Stimulated activated CD8-positive, alpha-beta memory T cell treated with anti-CD3 and anti-CD28 coated beads, Interleukin-15, amount 100 ng/mL, for 4 hours (primary cell): Measurements from ENCODE around the gene WFDC5.
"Not testable (repeated sequence)": the region's sequence is repeated elsewhere in the genome, so short reads cannot be mapped to it uniquely, and the experiment has no call there.

Experiments
- DNase-seq, 2 donors: peaks; one replicate each; pipeline ENCODE4 v3.0.0-alpha.2; 2020; ENCODE audit warnings: low read depth in 2 of 2

The WFDC5 gene

GRCh38 chr20:45087814-45088213 lies 27.2 kb downstream of the WFDC5 start:
- DNase-seq: no peak

GRCh38 chr20:45087097-45087790 lies 27.7 kb downstream of the WFDC5 start:
- no peak for DNase-seq

- no peak for DNase-seq
Measured at GRCh38 chr20:45085867-45086266, 29.1 kb downstream of the WFDC5 start.

GRCh38 chr20:45085289-45085688 lies 29.7 kb downstream of the WFDC5 start:
- DNase-seq: no peak

GRCh38 chr20:45083127-45083526 lies 31.8 kb downstream of the WFDC5 start:
- no peak for DNase-seq

GRCh38 chr20:45082468-45082867 lies 32.5 kb downstream of the WFDC5 start:
- no peak for DNase-seq

GRCh38 chr20:45080867-45081624 lies 33.9 kb downstream of the WFDC5 start:
- DNase-seq: no peak

GRCh38 chr20:45077559-45077958 lies 37.4 kb downstream of the WFDC5 start:
- no peak for DNase-seq

GRCh38 chr20:45073221-45073620 lies 41.8 kb downstream of the WFDC5 start:
- DNase-seq: no peak

- DNase-seq: no peak
Measured at GRCh38 chr20:45072066-45072465, 42.9 kb downstream of the WFDC5 start.

- DNase-seq: no peak
Measured at GRCh38 chr20:45070932-45071632, 43.9 kb downstream of the WFDC5 start.

GRCh38 chr20:45069261-45069660 lies 45.7 kb downstream of the WFDC5 start:
- no peak for DNase-seq

GRCh38 chr20:45067558-45067957 lies 47.4 kb downstream of the WFDC5 start:
- DNase-seq: no peak

GRCh38 chr20:45067087-45067486 lies 47.9 kb downstream of the WFDC5 start:
- DNase-seq: no peak

- no peak for DNase-seq
Measured at GRCh38 chr20:45066372-45066771, 48.6 kb downstream of the WFDC5 start.

- DNase-seq: no peak
Measured at GRCh38 chr20:45064812-45065211, 50.2 kb downstream of the WFDC5 start.

- not testable (repeated sequence) for DNase-seq
Measured at GRCh38 chr20:45063107-45063506, 51.9 kb downstream of the WFDC5 start.

- DNase-seq: no peak
Measured at GRCh38 chr20:45061244-45061643, 53.7 kb downstream of the WFDC5 start.

- no peak for DNase-seq
Measured at GRCh38 chr20:45060294-45060693, 54.7 kb downstream of the WFDC5 start.
